Activated CD4-positive, alpha-beta T cell treated with anti-CD3 and anti-CD28 coated beads, Interleukin-2, Interleukin-4, amounts not matched to agents 100 ng/mL and 50 ng/mL, durations not matched to agents 16 hours and 8 hours (primary cell): Measurements from ENCODE around the gene DST.
A peak's percentile ranks its signal among the peaks of the same experiment; 100 is the strongest.

Experiments used
- DNase-seq: peaks from one replicate; pipeline ENCODE4 v3.0.0-alpha.2; 2020; ENCODE audit warnings: low spot score

DST gene

DNA sequence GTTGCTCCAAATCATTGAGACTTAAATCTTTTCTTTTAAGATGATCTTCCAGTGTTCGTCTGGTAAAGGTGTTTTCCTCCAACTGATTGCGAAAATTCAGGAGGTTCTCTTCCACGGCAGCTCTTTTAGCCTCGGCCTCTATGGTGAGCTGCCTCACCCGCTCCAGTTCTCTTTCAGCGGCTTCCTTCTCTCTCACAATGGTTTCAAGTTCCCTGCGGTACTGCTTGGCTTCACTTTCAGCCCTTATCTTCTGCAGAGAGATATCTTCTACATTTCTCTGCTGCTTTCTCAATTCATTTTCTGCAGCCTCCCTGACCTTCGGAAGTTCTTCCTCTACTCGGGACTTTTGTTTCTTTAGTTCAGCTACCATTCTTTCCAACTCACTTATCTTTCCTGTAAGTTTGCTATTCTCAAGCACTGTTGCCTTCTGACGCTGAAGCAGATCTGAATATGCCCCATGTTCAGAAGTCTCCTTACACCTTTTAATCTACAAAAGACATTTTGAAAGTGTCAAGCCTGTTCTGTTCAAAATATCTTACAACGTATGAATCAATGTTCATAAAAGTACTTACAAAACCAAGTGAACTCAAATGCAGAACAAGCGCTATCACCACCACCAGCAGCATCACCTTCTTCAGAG lies 22.3 kb downstream of the DST start:
- no peak for DNase-seq

GRCh38 chr6:56618050-56618449 lies 24.6 kb downstream of the DST start:
- no peak for DNase-seq

DNA sequence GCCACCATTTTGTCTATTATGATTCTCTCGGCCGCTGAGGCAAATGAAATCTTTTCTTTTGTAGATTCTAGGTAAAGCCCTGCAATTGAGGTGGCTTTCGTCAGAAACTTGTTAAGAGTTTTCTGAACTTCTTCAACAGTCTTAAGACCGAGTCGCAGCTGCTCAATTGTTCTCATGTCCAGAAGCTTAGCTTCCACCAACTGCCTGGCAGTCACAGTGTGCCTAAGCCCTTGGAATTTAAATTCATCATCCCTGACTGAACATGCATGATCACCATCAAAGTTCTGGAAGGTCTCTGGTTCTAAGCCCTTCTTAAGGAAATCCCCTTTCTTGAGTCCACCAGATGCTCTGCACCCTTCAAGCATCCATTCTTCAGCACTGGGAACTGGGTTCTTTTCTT lies 25.7 kb downstream of the DST start:
- no peak for DNase-seq

- DNase-seq, result no peak
These were observed 29.3 kb downstream of the DST start for GRCh38 chr6:56613247-56613851.

DNA sequence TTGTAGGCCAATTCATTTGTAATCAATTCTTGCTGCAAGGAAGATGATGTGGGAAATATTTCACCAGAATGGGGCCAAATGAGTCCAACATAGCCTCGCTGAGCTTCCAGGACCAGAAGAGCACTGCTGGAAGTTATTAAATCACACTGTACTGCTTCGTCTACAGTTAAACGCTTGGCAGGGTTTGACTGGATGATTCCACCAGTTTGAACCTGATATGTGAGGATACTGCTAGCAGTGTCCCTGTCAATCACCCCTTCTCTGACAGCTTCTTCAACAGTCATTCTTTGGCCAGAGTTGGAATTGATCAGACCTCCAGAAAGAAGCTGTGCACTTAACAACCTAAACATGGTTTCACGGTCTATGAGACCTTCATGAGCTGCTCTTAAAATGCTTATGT lies 34.4 kb downstream of the DST start:
- no peak for DNase-seq

- no peak for DNase-seq
These were observed 35.5 kb downstream of the DST start for GRCh38 chr6:56607111-56607752.

GRCh38 chr6:56605435-56605834 lies 37.3 kb downstream of the DST start:
- DNase-seq, result no peak

- no peak for DNase-seq
These were observed 38.5 kb downstream of the DST start for GRCh38 chr6:56604186-56604585.

- no peak for DNase-seq
These were observed 41.3 kb downstream of the DST start for GRCh38 chr6:56601390-56601789.

DNA sequence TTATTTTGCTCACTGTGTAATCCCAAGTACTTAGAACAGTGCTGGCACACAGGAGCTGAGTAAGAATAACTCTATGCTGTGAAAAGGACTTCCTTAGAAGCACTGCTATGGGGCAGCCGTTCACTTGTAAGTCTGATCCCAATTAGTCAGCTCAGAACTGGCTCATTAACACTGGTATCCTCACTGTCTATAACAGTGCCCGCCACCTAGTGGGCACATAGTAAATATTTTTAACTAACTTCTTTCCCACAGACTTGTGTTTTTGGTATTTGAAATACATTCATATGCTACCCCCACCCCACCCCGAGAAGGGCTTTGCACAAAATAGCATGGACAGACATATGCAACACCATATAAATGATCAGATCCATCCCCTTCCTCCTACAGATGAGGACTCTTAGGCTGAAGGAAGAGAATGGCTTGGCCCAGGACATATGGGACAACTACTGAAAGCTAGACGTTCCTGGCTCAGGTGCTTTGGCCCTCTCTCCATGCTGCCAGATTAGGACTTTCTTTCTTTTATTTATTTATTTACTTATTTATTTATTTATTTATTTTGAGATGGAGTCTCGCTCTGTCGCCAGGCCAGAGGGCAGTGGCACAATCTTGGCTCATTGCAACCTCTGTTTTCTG lies 47.1 kb downstream of the DST start:
- DNase-seq, result peak; percentile 73

DNA sequence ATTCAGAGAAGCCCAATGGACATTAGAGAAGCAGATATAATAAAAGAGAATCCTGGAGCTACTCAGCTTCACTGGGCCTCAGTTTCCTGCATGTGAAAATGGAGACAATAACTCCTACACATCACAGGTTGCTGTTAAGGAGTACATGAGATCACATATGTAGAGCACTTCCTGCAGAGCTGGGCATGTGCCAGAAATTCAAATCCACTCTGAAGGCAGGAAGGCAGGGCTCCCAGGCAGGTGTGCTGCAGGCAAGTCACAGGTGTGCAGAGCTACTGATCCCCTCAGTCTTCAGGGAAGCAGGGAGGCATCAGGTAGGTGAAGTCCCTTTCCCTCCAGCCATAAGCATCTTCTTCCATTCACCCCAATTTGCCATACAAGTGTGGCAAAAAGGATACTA lies 48.0 kb downstream of the DST start:
- no peak for DNase-seq

- DNase-seq, result peak; percentile 77
These were observed 48.8 kb downstream of the DST start for GRCh38 chr6:56593801-56594318.

DNA sequence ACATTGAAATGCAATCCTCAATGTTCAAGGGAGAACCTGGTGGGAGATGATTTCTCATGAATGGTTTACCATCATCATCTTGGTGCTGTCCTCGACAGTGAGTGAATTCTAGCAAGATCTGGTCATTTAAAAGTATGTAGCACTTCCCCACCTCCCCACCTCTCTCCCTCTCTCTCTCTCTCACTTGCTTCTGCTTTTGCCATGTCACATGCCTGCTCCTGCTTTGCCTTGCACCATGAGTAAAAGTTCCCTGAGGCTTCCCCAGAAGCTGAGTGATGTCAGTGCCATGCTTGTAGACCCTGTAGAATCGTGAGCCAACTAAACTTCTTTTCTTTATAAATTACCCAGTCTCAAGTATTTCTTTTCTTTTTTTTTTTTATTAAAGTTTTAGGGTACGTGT lies 60.5 kb downstream of the DST start:
- DNase-seq, result no peak

GRCh38 chr6:56581296-56581925 lies 61.3 kb downstream of the DST start:
- DNase-seq, result no peak

DNA sequence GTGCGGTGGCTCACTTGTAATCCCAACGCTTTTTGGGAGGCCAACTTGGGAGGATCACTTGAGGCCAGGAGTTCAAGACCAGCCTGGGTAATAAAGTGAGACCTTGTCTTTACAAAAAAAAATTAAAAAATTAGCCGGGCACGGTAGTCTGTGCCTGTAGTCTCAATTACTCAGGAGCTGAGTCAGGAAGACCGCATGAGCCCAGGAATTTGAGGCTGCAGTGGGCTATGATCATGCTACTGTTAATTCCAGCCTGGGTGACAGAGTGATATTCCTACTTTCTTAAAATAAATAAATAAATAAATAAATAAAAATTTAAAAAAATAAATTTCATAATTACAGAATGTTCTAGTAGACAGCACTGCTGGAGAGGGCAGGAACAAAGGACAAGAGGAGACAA lies 62.4 kb downstream of the DST start:
- no peak for DNase-seq

GRCh38 chr6:56579155-56579851 lies 63.4 kb downstream of the DST start:
- no peak for DNase-seq

DNA sequence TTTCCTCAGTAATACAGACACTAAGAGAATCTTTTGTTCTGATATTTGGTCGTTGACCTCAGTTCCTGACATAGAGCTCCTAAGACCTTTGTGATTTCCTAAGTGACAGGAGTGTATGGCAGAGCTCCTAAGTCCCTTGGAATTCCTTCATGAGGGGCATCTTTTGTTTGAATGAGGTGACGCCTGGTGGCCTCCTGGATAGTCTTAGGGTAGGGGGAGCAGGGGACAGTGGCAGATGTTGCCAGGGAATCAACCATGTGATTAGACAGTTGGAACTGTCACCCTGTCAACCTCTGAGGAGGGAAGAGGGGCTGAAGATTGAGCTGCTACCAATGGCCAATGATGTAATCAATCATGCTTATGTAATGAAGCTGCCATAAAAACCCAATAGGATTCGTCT lies 67.0 kb downstream of the DST start:
- no peak for DNase-seq

DNA sequence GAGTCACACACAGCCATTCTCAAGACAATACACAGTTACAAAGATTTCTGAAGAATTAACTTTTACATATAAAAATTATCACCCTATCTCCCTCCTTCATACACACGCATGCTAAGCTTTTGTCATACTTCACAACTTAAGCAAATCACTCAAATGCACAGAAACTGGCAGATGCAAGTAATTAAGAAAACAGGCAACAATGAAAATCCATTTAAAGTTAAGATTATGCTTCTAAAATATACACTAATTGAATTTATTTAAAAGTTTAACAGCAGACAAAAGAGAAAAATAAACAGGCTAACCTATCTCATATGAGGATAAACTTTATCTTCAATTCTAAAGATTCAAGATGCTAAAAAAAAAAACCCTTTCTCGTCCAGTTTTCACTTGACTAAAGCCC lies 68.4 kb downstream of the DST start:
- no peak for DNase-seq

GRCh38 chr6:56573624-56574023 lies 69.1 kb downstream of the DST start:
- DNase-seq, result no peak

GRCh38 chr6:56572788-56573471 lies 69.8 kb downstream of the DST start:
- DNase-seq, result no peak

GRCh38 chr6:56571605-56572004 lies 71.1 kb downstream of the DST start:
- no peak for DNase-seq
